Measurements from ENCODE around the gene TRIM14. TPM values are rescaled to one million over a fixed set of nuclear protein-coding genes. Genes with fewer than 3 reads are reported as not detected.
"Not testable (repeated sequence)": the region's sequence is repeated elsewhere in the genome, so short reads cannot be mapped to it uniquely, and the experiment has no call there.

The TRIM14 gene
- total and polyA plus RNA-seq, 4 donors: 2.5 to 8.1 (median 4.9) TPM

DNA sequence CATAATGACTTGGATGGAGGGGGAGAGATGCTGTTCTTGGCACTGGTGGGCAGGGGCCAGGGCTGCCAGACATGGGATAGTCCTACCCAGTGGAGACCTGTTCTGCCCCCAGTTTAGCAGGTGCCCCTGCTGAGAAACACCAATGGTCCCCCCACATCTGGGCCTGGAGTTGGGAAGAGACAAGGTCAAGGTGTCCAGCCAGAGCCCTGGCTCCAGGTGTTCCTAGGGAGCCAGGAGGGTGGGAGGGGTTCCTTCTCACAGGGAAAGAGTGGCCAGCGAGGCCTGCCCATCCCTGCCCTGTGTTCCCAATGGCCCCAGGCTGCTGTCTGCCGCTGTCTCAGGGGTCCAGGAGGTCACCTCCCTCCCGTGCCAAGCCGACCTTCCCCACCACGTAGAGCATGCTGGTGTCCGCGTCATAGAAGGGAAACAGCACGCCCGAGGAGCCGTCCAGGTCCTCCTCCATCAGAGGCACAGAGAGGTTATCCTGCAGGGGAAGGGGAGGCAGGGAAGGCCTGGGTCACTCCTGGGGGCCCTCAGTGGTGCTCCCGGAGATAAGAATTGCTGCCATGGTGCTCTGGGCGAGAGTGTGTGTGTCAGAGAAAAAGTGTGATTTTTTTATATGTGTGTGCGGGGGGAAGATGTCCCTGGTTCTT lies 11.7 kb upstream of the TRIM14 start:
- Histone ChIP-seq H3K27ac (ENCODE audit: low read depth, low read length) (no peak overlapping the region), H3K9me3 (ENCODE audit: control insufficient read depth, insufficient read depth, low read length) (no peaks in the 10 kb centered on the region), H3K36me3 (ENCODE audit: control insufficient read depth, insufficient read depth, low read length) (peaks cover 28% of the 10 kb centered on the region), H3K4me1 (ENCODE audit: control insufficient read depth, insufficient read depth, low read length) (peaks cover 8% of the 10 kb centered on the region), H3K27me3 (ENCODE audit: control insufficient read depth, insufficient read depth, low read length) (no peaks in the 10 kb centered on the region), H3K4me3 (ENCODE audit: low read depth, low read length) (no peak overlapping the region)
- DNase-seq (ENCODE audit: low read depth in 4 of 6, low spot score in 6 of 6): no peak
- 80% methylated on average over 9 of the region's 13 CpGs for WGBS (ENCODE audit: insufficient coverage)

DNA sequence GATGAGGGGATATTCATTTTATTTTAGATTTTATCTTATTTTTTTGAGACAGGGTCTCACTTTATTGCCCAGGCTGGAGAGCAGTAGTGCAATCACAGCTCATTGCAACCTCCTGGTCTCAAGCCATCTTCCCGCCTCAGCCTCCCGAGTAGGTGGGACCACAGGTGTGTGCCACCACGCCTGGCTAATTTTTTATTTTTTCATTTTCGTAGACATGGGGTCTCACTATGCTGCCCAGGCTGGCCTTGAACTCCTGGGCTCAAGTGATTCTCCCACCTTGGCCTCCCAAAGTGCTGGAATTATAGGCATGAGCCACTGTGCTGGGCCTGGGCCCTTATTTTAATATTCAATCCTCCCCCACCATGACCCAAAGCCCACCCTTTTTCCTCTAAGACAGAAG lies 11.0 kb upstream of the TRIM14 start:
- not testable (repeated sequence) for H3K4me3 ChIP-seq (ENCODE audit: low read depth, low read length); H3K27ac ChIP-seq (ENCODE audit: low read depth, low read length); H3K4me1 ChIP-seq (ENCODE audit: control insufficient read depth, insufficient read depth, low read length); DNase-seq (ENCODE audit: low read depth in 4 of 6, low spot score in 6 of 6); H3K27me3 ChIP-seq (ENCODE audit: control insufficient read depth, insufficient read depth, low read length); H3K9me3 ChIP-seq (ENCODE audit: control insufficient read depth, insufficient read depth, low read length)
- H3K36me3 ChIP-seq (ENCODE audit: control insufficient read depth, insufficient read depth, low read length): peaks cover 25% of the 10 kb centered on the region
- WGBS (ENCODE audit: insufficient coverage): 93% methylated on average over 4 of the region's 4 CpGs

DNA sequence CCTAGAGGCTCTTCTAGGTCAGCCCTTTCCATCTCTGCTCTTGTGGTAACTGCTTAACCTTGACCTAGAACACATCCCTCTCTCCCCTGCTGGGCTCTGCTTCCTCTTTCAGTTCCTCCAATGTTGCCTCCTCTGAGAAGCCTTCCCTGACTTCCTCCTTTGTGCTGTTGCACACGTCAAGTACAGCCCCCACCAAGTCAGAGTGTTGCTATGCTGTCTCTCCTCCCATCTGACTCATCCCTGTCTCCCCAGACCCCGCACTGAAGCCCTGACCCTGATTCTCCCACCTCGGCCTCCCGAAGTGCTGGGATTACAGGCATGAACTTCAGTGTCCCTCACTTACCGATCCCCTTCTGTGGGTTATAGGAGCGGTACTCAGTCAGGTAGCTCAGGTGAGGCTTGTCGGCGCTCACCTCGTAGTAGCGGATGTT lies 10.4 kb upstream of the TRIM14 start:
- 90% methylated on average over 10 of the region's 10 CpGs for WGBS (ENCODE audit: insufficient coverage)
- DNase-seq (ENCODE audit: low read depth in 4 of 6, low spot score in 6 of 6): no peak
- H3K36me3 ChIP-seq (ENCODE audit: control insufficient read depth, insufficient read depth, low read length): peaks cover 20% of the 10 kb centered on the region

DNA sequence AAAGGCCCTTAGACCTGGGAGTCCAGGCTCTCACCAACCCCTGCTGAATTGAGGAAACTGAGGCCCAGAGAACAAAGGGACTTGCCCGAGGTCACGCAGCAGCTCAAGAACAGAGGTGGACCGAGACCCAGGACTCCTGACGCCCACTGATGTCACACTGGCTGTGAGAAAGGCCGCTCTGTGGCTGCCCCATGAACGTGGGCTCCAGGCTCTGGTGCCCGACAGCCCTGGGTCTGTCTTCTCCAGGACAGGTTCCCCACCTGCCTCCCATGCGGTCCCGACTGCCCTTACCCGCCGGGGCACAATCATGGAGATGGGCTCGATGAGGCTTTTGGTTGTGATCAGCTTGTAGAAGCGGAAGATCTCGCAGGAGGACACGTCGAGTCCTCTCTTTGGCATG lies 9.3 kb upstream of the TRIM14 start:
- Histone ChIP-seq H3K9me3 (ENCODE audit: control insufficient read depth, insufficient read depth, low read length) (no peaks in the 10 kb centered on the region), H3K36me3 (ENCODE audit: control insufficient read depth, insufficient read depth, low read length) (peaks cover 20% of the 10 kb centered on the region), H3K4me1 (ENCODE audit: control insufficient read depth, insufficient read depth, low read length) (peaks cover 2% of the 10 kb centered on the region), H3K27me3 (ENCODE audit: control insufficient read depth, insufficient read depth, low read length) (no peaks in the 10 kb centered on the region), H3K4me3 (ENCODE audit: low read depth, low read length) (no peak overlapping the region), H3K27ac (ENCODE audit: low read depth, low read length) (no peak overlapping the region)
- 96% methylated on average over 13 of the region's 16 CpGs for WGBS (ENCODE audit: insufficient coverage)
- DNase-seq (ENCODE audit: low read depth in 4 of 6, low spot score in 6 of 6): no peak

More for the DNA sequence above, 10.4 kb upstream of the TRIM14 start:
- Histone ChIP-seq H3K4me3 (ENCODE audit: low read depth, low read length) (no peak overlapping the region), H3K9me3 (ENCODE audit: control insufficient read depth, insufficient read depth, low read length) (no peaks in the 10 kb centered on the region), H3K27ac (ENCODE audit: low read depth, low read length) (no peak overlapping the region), H3K27me3 (ENCODE audit: control insufficient read depth, insufficient read depth, low read length) (no peaks in the 10 kb centered on the region), H3K4me1 (ENCODE audit: control insufficient read depth, insufficient read depth, low read length) (peaks cover 8% of the 10 kb centered on the region)

DNA sequence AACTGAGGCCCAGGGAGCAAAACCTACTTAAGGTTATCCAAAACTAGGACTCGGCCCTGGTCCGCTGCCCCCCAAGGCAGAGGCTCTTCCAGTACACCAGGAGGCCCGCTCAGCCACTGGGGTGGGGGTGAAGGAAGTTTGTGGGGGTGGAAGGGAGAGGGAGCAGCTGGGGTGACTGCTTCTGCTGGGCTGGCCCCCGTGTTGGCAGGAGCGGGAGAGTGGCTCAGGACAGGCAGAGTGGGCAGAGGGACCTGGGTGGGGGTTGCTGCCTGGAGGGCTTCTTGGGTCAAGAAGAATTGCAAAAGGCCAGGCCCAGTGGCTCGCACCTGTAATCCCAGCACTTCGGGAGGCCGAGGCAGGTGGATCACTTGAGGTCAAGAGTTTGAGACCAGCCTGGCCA lies 8.2 kb upstream of the TRIM14 start:
- H3K27me3 ChIP-seq (ENCODE audit: control insufficient read depth, insufficient read depth, low read length): no peaks in the 10 kb centered on the region
- no peak overlapping the region for H3K4me3 ChIP-seq (ENCODE audit: low read depth, low read length)
- H3K4me1 ChIP-seq (ENCODE audit: control insufficient read depth, insufficient read depth, low read length): no peaks in the 10 kb centered on the region
- H3K9me3 ChIP-seq (ENCODE audit: control insufficient read depth, insufficient read depth, low read length): no peaks in the 10 kb centered on the region
- DNase-seq (ENCODE audit: low read depth in 4 of 6, low spot score in 6 of 6): no peak
- 94% methylated on average over 5 of the region's 8 CpGs for WGBS (ENCODE audit: insufficient coverage)
- H3K36me3 ChIP-seq (ENCODE audit: control insufficient read depth, insufficient read depth, low read length): peaks cover 20% of the 10 kb centered on the region
- H3K27ac ChIP-seq (ENCODE audit: low read depth, low read length): no peak overlapping the region

DNA sequence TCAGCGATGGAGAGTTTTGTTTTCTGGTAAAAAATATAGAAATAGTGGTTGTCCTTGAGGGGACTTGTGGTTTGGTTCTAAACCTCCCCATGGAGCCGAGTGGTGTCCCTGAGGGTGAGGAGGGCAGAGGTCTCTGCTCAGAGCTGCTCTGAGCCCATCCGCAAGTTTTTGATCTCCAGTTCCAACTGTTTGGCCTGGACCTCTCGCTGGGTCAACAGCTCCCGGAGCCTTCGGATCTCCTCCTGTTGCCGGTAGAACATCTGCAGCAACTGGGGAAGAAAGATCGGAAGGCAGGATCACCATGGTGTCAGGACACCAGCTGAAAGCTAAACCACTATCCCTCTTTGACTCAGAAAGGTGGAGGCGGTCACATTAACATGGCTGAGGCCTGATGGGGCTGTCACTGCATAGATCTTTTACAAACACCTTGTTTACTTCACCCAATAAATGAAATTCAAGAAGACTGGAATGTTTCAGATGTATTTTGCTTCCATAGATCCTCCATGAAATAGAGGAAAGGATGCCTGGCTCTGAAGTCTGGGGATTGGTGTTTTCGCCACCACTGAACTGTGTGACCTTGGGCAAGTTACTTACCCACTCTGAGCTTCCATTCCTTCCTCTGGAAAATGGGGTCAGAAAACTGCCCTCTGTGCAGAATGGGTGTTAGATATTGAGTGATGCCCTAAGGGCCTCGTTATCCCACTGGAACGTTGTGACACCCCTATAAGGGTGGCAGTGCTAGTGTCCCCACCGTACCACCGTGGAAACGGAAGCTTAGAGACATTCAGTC lies 5.8 kb upstream of the TRIM14 start:
- no peaks in the 10 kb centered on the region for H3K27me3 ChIP-seq (ENCODE audit: control insufficient read depth, insufficient read depth, low read length)
- no peak for DNase-seq (ENCODE audit: low read depth in 4 of 6, low spot score in 6 of 6)
- H3K4me1 ChIP-seq (ENCODE audit: control insufficient read depth, insufficient read depth, low read length): no peaks in the 10 kb centered on the region
- H3K9me3 ChIP-seq (ENCODE audit: control insufficient read depth, insufficient read depth, low read length): no peaks in the 10 kb centered on the region
- H3K4me3 ChIP-seq (ENCODE audit: low read depth, low read length): no peak overlapping the region
- H3K27ac ChIP-seq (ENCODE audit: low read depth, low read length): no peak overlapping the region
- 93% methylated on average over 11 of the region's 15 CpGs for WGBS (ENCODE audit: insufficient coverage)
- H3K36me3 ChIP-seq (ENCODE audit: control insufficient read depth, insufficient read depth, low read length): peaks cover 15% of the 10 kb centered on the region

DNA sequence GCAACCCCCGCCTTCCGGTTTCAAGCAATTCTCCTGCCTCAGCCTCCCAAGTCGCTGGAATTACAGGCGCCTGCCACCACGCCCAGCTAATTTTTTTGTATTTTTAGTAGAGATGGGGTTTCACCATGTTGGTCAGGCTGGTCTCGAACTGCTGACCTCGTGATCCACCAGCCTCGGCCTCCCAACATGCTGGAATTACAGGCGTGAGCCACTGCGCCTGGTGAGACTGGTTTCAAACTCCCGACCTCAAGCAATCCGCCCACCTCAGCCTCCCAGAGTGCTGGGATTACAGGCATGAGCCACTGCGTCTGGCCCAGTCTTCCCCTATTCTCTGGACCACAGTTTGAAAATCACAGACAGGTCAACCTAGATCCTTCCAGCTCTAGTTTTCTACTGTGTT lies 5.1 kb upstream of the TRIM14 start:
- not testable (repeated sequence) for H3K9me3 ChIP-seq (ENCODE audit: control insufficient read depth, insufficient read depth, low read length); DNase-seq (ENCODE audit: low read depth in 4 of 6, low spot score in 6 of 6); H3K27ac ChIP-seq (ENCODE audit: low read depth, low read length); H3K4me3 ChIP-seq (ENCODE audit: low read depth, low read length); H3K27me3 ChIP-seq (ENCODE audit: control insufficient read depth, insufficient read depth, low read length); H3K4me1 ChIP-seq (ENCODE audit: control insufficient read depth, insufficient read depth, low read length)
- peaks cover 15% of the 10 kb centered on the region for H3K36me3 ChIP-seq (ENCODE audit: control insufficient read depth, insufficient read depth, low read length)
- 93% methylated on average over 10 of the region's 13 CpGs for WGBS (ENCODE audit: insufficient coverage)

DNA sequence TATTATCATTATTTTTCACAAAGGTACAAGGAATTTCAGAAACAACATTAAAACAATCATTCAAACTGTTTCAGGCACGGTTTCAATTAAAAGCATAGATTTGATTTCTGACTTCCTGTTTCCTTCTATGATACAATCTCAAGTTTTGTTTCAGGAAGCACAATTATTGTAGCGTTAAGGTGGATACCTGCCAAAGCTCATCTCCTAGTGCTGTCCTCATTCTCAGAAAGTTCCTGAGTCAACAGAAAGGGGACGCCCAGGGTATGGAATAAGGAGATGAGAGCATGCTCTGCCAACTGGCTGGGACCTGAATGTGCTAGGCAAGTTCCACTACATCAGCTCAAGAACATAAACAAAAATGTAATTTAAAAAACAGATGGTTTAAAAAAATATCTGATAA lies 2.0 kb upstream of the TRIM14 start:
- Histone ChIP-seq H3K36me3 (ENCODE audit: control insufficient read depth, insufficient read depth, low read length) (no peaks in the 10 kb centered on the region), H3K27ac (ENCODE audit: low read depth, low read length) (no peak overlapping the region), H3K4me1 (ENCODE audit: control insufficient read depth, insufficient read depth, low read length) (peaks cover 12% of the 10 kb centered on the region), H3K4me3 (ENCODE audit: low read depth, low read length) (no peak overlapping the region), H3K27me3 (ENCODE audit: control insufficient read depth, insufficient read depth, low read length) (no peaks in the 10 kb centered on the region), H3K9me3 (ENCODE audit: control insufficient read depth, insufficient read depth, low read length) (no peaks in the 10 kb centered on the region)
- DNase-seq (ENCODE audit: low read depth in 4 of 6, low spot score in 6 of 6): peak in 1 of 6 donors; percentile 26
- 50% methylated on average over 1 of the region's 3 CpGs for WGBS (ENCODE audit: insufficient coverage)

DNA sequence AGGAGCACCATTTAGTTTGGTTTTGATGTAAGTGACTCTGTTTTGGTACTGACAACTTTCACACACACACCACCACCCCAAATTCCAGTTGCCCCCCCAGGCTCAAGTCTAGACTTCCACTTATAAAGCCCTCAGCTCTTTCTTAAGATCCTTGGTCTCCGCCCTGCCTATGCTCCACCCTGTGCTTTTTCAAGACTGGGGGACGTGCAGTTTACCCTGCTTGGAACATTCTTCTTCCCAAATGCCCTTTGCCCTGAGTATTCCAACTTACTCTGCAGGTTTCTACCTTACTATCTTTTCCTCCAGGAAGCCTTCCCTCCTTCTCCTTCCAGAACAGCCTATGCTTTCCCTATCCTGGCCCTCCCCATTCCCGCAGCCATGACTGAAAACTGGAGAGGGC lies 1.5 kb upstream of the TRIM14 start:
- no peak for DNase-seq (ENCODE audit: low read depth in 4 of 6, low spot score in 6 of 6)
- no peaks in the 10 kb centered on the region for H3K27me3 ChIP-seq (ENCODE audit: control insufficient read depth, insufficient read depth, low read length)
- no peaks in the 10 kb centered on the region for H3K9me3 ChIP-seq (ENCODE audit: control insufficient read depth, insufficient read depth, low read length)
- H3K4me1 ChIP-seq (ENCODE audit: control insufficient read depth, insufficient read depth, low read length): peaks cover 12% of the 10 kb centered on the region
- H3K36me3 ChIP-seq (ENCODE audit: control insufficient read depth, insufficient read depth, low read length): no peaks in the 10 kb centered on the region
- no peak overlapping the region for H3K4me3 ChIP-seq (ENCODE audit: low read depth, low read length)
- WGBS (ENCODE audit: insufficient coverage): 90% methylated on average over 3 of the region's 3 CpGs
- no peak overlapping the region for H3K27ac ChIP-seq (ENCODE audit: low read depth, low read length)
